ENCODE data around the gene PLA2G2D.

The PLA2G2D gene

DNA sequence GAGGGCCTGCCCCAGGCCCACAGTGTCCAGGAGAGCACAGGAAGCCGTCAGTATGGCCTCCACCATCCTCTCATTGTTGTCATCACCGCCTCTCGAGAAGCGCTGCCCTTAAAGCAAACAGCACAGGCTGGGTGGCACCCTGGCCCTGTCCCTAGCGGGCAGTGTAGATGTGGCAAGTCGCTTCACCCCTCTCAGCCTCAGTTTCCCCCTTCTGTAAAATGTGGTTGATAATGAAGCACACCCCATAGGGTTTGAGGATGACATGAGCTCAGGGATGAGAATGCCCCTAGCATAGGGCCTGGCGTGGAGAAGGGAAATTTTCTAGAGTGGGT is 33.2 kb upstream of the PLA2G2D start:
- TF ChIP-seq RARB (CRISPR knock-in tag; IDR thresholded peaks at IDR 0.05), result no peak
- no peak for TF ChIP-seq ZNF70 (CRISPR knock-in tag; IDR thresholded peaks at IDR 0.05)
- TF ChIP-seq ZC3H10 (CRISPR knock-in tag; IDR thresholded peaks at IDR 0.05), result no peak
- TF ChIP-seq, protein P1, sequence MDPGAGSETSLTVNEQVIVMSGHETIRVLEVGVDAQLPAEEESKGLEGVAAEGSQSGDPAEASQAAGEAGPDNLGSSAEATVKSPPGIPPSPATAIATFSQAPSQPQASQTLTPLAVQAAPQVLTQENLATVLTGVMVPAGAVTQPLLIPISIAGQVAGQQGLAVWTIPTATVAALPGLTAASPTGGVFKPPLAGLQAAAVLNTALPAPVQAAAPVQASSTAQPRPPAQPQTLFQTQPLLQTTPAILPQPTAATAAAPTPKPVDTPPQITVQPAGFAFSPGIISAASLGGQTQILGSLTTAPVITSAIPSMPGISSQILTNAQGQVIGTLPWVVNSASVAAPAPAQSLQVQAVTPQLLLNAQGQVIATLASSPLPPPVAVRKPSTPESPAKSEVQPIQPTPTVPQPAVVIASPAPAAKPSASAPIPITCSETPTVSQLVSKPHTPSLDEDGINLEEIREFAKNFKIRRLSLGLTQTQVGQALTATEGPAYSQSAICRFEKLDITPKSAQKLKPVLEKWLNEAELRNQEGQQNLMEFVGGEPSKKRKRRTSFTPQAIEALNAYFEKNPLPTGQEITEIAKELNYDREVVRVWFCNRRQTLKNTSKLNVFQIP (CRISPR knock-in tag; IDR thresholded peaks at IDR 0.05; ENCODE audit: borderline replicate concordance, low read depth), result no peak
- TF ChIP-seq ZFP3 (CRISPR knock-in tag; IDR thresholded peaks at IDR 0.05), result no peak
- TF ChIP-seq, protein P2, sequence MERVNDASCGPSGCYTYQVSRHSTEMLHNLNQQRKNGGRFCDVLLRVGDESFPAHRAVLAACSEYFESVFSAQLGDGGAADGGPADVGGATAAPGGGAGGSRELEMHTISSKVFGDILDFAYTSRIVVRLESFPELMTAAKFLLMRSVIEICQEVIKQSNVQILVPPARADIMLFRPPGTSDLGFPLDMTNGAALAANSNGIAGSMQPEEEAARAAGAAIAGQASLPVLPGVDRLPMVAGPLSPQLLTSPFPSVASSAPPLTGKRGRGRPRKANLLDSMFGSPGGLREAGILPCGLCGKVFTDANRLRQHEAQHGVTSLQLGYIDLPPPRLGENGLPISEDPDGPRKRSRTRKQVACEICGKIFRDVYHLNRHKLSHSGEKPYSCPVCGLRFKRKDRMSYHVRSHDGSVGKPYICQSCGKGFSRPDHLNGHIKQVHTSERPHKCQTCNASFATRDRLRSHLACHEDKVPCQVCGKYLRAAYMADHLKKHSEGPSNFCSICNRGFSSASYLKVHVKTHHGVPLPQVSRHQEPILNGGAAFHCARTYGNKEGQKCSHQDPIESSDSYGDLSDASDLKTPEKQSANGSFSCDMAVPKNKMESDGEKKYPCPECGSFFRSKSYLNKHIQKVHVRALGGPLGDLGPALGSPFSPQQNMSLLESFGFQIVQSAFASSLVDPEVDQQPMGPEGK (CRISPR knock-in tag; IDR thresholded peaks at IDR 0.05; ENCODE audit: borderline replicate concordance), result no peak
- TF ChIP-seq GLIS3 (CRISPR knock-in tag; IDR thresholded peaks at IDR 0.05), result no peak
- no peak for TF ChIP-seq ARNTL (CRISPR knock-in tag; IDR thresholded peaks at IDR 0.05; ENCODE audit: borderline replicate concordance, low read depth)
- TF ChIP-seq SNAI2 (CRISPR knock-in tag; IDR thresholded peaks at IDR 0.05), result no peak
- no peak for TF ChIP-seq ESRRG (CRISPR knock-in tag; IDR thresholded peaks at IDR 0.05)
- no peak for TF ChIP-seq BACH2 (CRISPR knock-in tag; IDR thresholded peaks at IDR 0.05; ENCODE audit: borderline replicate concordance)
- TF ChIP-seq ZFP30 (CRISPR knock-in tag; IDR thresholded peaks at IDR 0.05), result no peak
- no peak for TF ChIP-seq CSDC2 (CRISPR knock-in tag; IDR thresholded peaks at IDR 0.05)
- TF ChIP-seq TCF4 (CRISPR knock-in tag; IDR thresholded peaks at IDR 0.05; ENCODE audit: borderline replicate concordance), result no peak
- peak; percentile 25; the same call in 2 of the 3 replicates for ATAC-seq

DNA sequence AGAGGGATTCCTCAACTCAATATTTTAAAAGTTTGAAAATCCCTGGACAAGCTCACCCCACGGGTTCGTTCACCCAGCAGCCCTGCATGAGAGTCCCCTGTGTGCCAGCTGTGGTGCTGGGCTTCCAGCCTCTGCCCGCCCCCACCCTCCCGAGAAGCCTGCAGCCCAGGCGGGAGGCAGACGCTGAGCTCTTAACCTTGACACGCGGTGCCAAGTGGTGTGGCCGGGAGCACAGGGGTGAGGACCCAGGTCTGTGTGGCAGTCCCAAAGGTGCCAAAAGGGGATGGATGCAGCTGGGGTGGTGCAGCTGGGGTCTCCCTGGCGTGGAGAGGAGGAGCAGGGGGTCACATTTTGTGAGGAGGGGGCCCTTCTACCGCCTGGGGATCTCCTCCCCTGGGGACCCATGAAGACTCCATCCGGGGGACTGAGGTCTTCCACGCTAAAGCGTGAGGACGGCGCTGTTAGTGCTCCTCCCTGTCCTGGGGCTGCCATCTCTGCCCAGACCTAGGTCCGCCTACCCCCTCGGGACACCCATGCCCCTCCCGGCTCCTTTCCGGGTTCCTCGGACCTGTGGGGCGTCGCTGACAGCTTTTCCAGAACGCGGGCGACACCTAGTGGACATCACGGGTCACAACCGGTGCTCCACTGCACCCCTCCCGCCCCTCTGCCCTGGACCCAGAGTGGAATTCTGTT is 32.7 kb upstream of the PLA2G2D start:
- TF ChIP-seq, protein P2 (CRISPR knock-in tag; IDR thresholded peaks at IDR 0.05; ENCODE audit: borderline replicate concordance), result no peak
- TF ChIP-seq PPARA (CRISPR knock-in tag; IDR thresholded peaks at IDR 0.05; ENCODE audit: borderline replicate concordance), result no peak
- no peak for TF ChIP-seq CSDC2 (CRISPR knock-in tag; IDR thresholded peaks at IDR 0.05)
- ATAC-seq, result peak; percentile 97

DNA sequence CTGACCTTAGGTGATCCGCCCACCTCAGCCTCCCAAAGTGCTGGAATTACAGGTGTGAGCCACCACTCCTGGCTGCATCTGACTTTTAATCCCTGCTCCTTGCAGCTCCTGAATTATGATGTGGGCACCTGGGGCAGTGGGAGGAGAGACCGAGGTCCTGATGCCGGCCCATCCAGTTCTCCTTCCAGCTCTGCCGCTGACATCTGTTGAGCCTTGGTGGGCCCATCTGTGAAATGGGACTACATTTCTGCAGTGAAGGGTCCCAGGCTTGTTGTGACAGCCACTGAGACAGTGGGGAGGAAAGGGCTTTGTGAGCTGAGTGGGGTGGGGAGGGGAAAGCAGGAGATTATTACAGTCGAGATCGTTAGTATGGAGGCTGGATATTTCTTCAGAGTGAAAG is 31.6 kb upstream of the PLA2G2D start:
- no peak for ATAC-seq
- no peak for TF ChIP-seq ZNF8 (CRISPR knock-in tag; IDR thresholded peaks at IDR 0.05)

DNA sequence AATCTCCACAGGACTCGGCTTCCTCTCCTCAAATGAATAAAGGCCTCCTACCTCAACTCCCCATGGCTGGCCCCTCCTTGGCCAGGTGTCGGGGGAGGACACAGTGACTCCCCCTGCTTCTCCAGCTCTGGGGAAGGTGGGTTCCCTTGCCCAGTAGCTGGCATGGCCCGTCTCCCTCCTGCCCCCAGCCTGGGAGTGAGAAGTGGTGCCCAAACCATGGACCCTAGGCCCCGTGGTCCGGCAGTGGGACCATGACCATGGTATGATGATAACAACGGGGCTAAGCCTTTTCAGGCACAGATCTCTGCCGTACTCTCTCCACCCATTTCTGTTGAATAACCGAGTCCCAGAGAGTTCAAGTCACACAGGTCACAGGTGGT is 31.0 kb upstream of the PLA2G2D start:
- no peak for ATAC-seq
- no peak for TF ChIP-seq RARB (CRISPR knock-in tag; IDR thresholded peaks at IDR 0.05)
- TF ChIP-seq ZNF8 (CRISPR knock-in tag; IDR thresholded peaks at IDR 0.05), result no peak
- no peak for TF ChIP-seq SNAI2 (CRISPR knock-in tag; IDR thresholded peaks at IDR 0.05)

DNA sequence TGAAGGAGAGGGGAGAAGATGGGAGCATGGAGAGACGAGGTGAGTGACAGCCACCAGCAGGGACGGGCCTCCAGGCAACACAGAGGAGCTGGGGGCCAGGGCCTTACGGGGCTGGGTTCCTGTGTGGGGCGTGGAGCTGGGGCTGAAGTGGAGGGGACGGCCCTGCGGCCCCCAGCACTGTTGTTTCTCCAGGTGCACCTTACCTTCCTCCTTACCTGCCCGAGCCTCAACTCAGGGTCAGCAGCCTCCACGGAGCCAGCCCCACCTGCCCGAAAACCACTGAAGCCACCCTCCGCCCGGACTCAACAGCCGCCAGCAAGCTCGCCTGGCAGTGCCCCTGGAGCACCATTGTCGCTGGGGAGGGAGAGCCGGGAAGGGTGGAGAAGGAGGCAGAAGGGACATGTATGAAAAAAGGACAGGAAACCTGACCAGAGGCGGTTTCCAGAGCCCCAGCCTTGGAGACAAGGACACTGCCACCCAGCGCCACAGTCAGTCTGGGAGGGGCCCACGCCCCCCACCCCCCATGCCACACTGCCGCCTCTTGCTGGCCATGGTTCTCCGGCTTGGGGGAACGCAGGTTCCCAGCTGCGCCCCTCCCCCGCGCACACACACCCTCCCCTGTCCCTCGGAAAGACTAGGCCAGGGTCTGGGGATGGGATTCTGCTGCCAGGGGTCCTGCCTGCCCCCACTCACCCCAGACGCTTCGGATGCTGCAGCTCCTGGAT is 30.4 kb upstream of the PLA2G2D start:
- ATAC-seq, result no peak
- TF ChIP-seq CSDC2 (CRISPR knock-in tag; IDR thresholded peaks at IDR 0.05) (no peak), RARB (CRISPR knock-in tag; IDR thresholded peaks at IDR 0.05) (no peak), ZFP3 (CRISPR knock-in tag; IDR thresholded peaks at IDR 0.05) (no peak), BACH2 (CRISPR knock-in tag; IDR thresholded peaks at IDR 0.05; ENCODE audit: borderline replicate concordance) (no peak), SNAI2 (CRISPR knock-in tag; IDR thresholded peaks at IDR 0.05) (no peak), TOX (CRISPR knock-in tag; IDR thresholded peaks at IDR 0.05; ENCODE audit: borderline replicate concordance) (no peak), GLIS3 (CRISPR knock-in tag; IDR thresholded peaks at IDR 0.05) (no peak), ZNF8 (CRISPR knock-in tag; IDR thresholded peaks at IDR 0.05) (no peak), ZFP30 (CRISPR knock-in tag; IDR thresholded peaks at IDR 0.05) (no peak), ISL1 (CRISPR knock-in tag; IDR thresholded peaks at IDR 0.05) (no peak), PPARA (CRISPR knock-in tag; IDR thresholded peaks at IDR 0.05; ENCODE audit: borderline replicate concordance) (no peak), ZNF70 (CRISPR knock-in tag; IDR thresholded peaks at IDR 0.05) (no peak), ARNTL (CRISPR knock-in tag; IDR thresholded peaks at IDR 0.05; ENCODE audit: borderline replicate concordance, low read depth) (no peak), OSR1 (CRISPR knock-in tag; IDR thresholded peaks at IDR 0.05) (no peak)
- TF ChIP-seq, protein P3, sequence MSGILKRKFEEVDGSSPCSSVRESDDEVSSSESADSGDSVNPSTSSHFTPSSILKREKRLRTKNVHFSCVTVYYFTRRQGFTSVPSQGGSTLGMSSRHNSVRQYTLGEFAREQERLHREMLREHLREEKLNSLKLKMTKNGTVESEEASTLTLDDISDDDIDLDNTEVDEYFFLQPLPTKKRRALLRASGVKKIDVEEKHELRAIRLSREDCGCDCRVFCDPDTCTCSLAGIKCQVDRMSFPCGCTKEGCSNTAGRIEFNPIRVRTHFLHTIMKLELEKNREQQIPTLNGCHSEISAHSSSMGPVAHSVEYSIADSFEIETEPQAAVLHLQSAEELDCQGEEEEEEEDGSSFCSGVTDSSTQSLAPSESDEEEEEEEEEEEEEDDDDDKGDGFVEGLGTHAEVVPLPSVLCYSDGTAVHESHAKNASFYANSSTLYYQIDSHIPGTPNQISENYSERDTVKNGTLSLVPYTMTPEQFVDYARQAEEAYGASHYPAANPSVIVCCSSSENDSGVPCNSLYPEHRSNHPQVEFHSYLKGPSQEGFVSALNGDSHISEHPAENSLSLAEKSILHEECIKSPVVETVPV (CRISPR knock-in tag; IDR thresholded peaks at IDR 0.05), result no peak
- TF ChIP-seq, protein P4, sequence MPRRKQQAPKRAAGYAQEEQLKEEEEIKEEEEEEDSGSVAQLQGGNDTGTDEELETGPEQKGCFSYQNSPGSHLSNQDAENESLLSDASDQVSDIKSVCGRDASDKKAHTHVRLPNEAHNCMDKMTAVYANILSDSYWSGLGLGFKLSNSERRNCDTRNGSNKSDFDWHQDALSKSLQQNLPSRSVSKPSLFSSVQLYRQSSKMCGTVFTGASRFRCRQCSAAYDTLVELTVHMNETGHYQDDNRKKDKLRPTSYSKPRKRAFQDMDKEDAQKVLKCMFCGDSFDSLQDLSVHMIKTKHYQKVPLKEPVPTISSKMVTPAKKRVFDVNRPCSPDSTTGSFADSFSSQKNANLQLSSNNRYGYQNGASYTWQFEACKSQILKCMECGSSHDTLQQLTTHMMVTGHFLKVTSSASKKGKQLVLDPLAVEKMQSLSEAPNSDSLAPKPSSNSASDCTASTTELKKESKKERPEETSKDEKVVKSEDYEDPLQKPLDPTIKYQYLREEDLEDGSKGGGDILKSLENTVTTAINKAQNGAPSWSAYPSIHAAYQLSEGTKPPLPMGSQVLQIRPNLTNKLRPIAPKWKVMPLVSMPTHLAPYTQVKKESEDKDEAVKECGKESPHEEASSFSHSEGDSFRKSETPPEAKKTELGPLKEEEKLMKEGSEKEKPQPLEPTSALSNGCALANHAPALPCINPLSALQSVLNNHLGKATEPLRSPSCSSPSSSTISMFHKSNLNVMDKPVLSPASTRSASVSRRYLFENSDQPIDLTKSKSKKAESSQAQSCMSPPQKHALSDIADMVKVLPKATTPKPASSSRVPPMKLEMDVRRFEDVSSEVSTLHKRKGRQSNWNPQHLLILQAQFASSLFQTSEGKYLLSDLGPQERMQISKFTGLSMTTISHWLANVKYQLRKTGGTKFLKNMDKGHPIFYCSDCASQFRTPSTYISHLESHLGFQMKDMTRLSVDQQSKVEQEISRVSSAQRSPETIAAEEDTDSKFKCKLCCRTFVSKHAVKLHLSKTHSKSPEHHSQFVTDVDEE (CRISPR knock-in tag; IDR thresholded peaks at IDR 0.05), result no peak
- TF ChIP-seq, protein P5, sequence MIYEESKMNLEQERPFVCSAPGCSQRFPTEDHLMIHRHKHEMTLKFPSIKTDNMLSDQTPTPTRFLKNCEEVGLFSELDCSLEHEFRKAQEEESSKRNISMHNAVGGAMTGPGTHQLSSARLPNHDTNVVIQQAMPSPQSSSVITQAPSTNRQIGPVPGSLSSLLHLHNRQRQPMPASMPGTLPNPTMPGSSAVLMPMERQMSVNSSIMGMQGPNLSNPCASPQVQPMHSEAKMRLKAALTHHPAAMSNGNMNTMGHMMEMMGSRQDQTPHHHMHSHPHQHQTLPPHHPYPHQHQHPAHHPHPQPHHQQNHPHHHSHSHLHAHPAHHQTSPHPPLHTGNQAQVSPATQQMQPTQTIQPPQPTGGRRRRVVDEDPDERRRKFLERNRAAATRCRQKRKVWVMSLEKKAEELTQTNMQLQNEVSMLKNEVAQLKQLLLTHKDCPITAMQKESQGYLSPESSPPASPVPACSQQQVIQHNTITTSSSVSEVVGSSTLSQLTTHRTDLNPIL (CRISPR knock-in tag; IDR thresholded peaks at IDR 0.05; ENCODE audit: low read depth), result no peak
